HepG2 (cell line): ENCODE data around the gene RASGRF1. TPM values are rescaled to one million over a fixed set of nuclear protein-coding genes. Genes with fewer than 3 reads are reported as not detected.

Experiments
- BCL6 ChIP-seq: IDR thresholded peaks from 2 replicates; pipeline ENCODE4 v1.6.1; 2016; ENCODE audit warnings: missing genetic modification reagents, missing compliant biosample characterization
- BHLHE40 ChIP-seq: IDR thresholded peaks from 2 replicates; pipeline ENCODE4 v1.6.1; 2011; ENCODE audit warnings: low read length, improper control_type of control experiment
- ETS1 ChIP-seq: sonication (generic); formaldehyde crosslinking; IDR thresholded peaks from 2 replicates; pipeline ENCODE4 v1.4.0; 2020; ENCODE audit warnings: missing genetic modification reagents
- JUNB ChIP-seq: sonication (generic); formaldehyde crosslinking; IDR thresholded peaks from 2 replicates; pipeline ENCODE4 v1.8.0; 2022; ENCODE audit warnings: missing genetic modification reagents, mild to moderate bottlenecking, borderline replicate concordance
- TEF ChIP-seq: sonication (generic); formaldehyde crosslinking; IDR thresholded peaks from 2 replicates; pipeline ENCODE4 v1.5.0; 2020; ENCODE audit warnings: missing genetic modification reagents
- ZNF382 ChIP-seq: sonication (generic); formaldehyde crosslinking; IDR thresholded peaks from 2 replicates; pipeline ENCODE4 v1.5.0; 2020; ENCODE audit warnings: missing genetic modification reagents, mild to moderate bottlenecking, borderline replicate concordance
- ZNF383 ChIP-seq: sonication (generic); formaldehyde crosslinking; IDR thresholded peaks from 2 replicates; pipeline ENCODE4 v1.4.0; 2020; ENCODE audit warnings: missing genetic modification reagents, mild to moderate bottlenecking, borderline replicate concordance
- ZNF431 ChIP-seq: sonication (generic); formaldehyde crosslinking; IDR thresholded peaks from 2 replicates; pipeline ENCODE4 v1.9.0; 2022; ENCODE audit warnings: missing genetic modification reagents, low read depth, mild to moderate bottlenecking, borderline replicate concordance
- ZNF441 ChIP-seq: sonication (generic); formaldehyde crosslinking; IDR thresholded peaks from 2 replicates; pipeline ENCODE4 v1.7.0; 2021; ENCODE audit warnings: missing genetic modification reagents, borderline replicate concordance
- ZNF510 ChIP-seq: sonication (generic); formaldehyde crosslinking; IDR thresholded peaks from 2 replicates; pipeline ENCODE4 v1.4.0; 2020; ENCODE audit warnings: low read depth, mild to moderate bottlenecking, missing genetic modification reagents
- ZNF512B ChIP-seq: sonication (generic); formaldehyde crosslinking; IDR thresholded peaks from 2 replicates; pipeline ENCODE4 v1.5.1; 2020; ENCODE audit warnings: missing genetic modification reagents, mild to moderate bottlenecking, borderline replicate concordance
- ZNF558 ChIP-seq: sonication (generic); formaldehyde crosslinking; IDR thresholded peaks from 2 replicates; pipeline ENCODE4 v1.9.0; 2022; ENCODE audit warnings: mild to moderate bottlenecking, missing genetic modification reagents, borderline replicate concordance
- ZNF652 ChIP-seq: IDR thresholded peaks from 2 replicates; pipeline ENCODE4 v1.6.1; 2016; ENCODE audit warnings: low read depth, borderline replicate concordance
- ZNF83 ChIP-seq: sonication (generic); formaldehyde crosslinking; IDR thresholded peaks from 2 replicates; pipeline ENCODE4 v1.4.0; 2020; ENCODE audit warnings: missing genetic modification reagents, mild to moderate bottlenecking, borderline replicate concordance
- polyA plus RNA-seq, 8 experiments: library from polyadenylated mRNA; depleted of rRNA in 3 of 8; stranded (reverse) in 7 of 8; unstranded in 1 of 8; fragments of >200 nt; fragmentation: Illumina TruSeq in 4 of 8; extraction: Trizol in 4 of 8; gene quantifications; 2 replicates each; pipeline versions ENCODE4 v1.2.1 to v1.2.3, GENCODE V29; 2011 to 2016; ENCODE audit warnings: low read depth in 4 of 8, missing spikeins in 1 of 8, mixed read lengths in 1 of 8; ENCODE audit not compliant: insufficient read depth in 1 of 8
- total RNA-seq, 5 experiments: library from RNA; depleted of rRNA; stranded (reverse); fragments of >200 nt; fragmentation: Illumina TruSeq; extraction: Trizol; gene quantifications; 2 replicates each; pipeline ENCODE4 v1.2.3, GENCODE V29; 2016; ENCODE audit warnings: low read depth in 1 of 5
- TF ChIP-seq, protein P1 (sequence below): sonication (generic); formaldehyde crosslinking; IDR thresholded peaks from 2 replicates; pipeline ENCODE4 v1.4.0; 2020; ENCODE audit warnings: missing genetic modification reagents
- TF ChIP-seq, protein P2 (sequence below): sonication (generic); formaldehyde crosslinking; IDR thresholded peaks from 2 replicates; pipeline ENCODE4 v1.4.0; 2020; ENCODE audit warnings: low read depth, mild to moderate bottlenecking, missing genetic modification reagents
- TF ChIP-seq, protein P3 (sequence below): conservative IDR thresholded peaks from 2 replicates; pipeline ENCODE4 v1.6.1; 2018; ENCODE audit warnings: missing genetic modification reagents

The RASGRF1 gene
- total and polyA plus RNA-seq, 2 of the 13 experiments (the other 11 are each of a cell fraction or from before 2014, with no cell fraction given), result 0.55 to 3.0 TPM

- TF ChIP-seq, protein P1, sequence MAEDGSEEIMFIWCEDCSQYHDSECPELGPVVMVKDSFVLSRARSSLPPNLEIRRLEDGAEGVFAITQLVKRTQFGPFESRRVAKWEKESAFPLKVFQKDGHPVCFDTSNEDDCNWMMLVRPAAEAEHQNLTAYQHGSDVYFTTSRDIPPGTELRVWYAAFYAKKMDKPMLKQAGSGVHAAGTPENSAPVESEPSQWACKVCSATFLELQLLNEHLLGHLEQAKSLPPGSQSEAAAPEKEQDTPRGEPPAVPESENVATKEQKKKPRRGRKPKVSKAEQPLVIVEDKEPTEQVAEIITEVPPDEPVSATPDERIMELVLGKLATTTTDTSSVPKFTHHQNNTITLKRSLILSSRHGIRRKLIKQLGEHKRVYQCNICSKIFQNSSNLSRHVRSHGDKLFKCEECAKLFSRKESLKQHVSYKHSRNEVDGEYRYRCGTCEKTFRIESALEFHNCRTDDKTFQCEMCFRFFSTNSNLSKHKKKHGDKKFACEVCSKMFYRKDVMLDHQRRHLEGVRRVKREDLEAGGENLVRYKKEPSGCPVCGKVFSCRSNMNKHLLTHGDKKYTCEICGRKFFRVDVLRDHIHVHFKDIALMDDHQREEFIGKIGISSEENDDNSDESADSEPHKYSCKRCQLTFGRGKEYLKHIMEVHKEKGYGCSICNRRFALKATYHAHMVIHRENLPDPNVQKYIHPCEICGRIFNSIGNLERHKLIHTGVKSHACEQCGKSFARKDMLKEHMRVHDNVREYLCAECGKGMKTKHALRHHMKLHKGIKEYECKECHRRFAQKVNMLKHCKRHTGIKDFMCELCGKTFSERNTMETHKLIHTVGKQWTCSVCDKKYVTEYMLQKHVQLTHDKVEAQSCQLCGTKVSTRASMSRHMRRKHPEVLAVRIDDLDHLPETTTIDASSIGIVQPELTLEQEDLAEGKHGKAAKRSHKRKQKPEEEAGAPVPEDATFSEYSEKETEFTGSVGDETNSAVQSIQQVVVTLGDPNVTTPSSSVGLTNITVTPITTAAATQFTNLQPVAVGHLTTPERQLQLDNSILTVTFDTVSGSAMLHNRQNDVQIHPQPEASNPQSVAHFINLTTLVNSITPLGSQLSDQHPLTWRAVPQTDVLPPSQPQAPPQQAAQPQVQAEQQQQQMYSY, result peak; percentile 53; the same call in 1 of the 2 replicates
- TF ChIP-seq ZNF383 (CRISPR knock-in tag) (no peak), ETS1 (CRISPR knock-in tag) (no peak), ZNF441 (CRISPR knock-in tag) (peak; percentile 80), ZNF558 (peak; percentile 85; the same call in 1 of the 2 replicates), ZNF431 (CRISPR knock-in tag) (peak; percentile 78; the same call in 1 of the 2 replicates), BHLHE40 (peak; percentile 56), ZNF652 (CRISPR knock-in tag) (peak; percentile 40; the same call in 1 of the 2 replicates), BCL6 (CRISPR knock-in tag) (peak; percentile 92), ZNF512B (CRISPR knock-in tag) (no peak), ZNF510 (CRISPR knock-in tag) (no peak), TEF (CRISPR knock-in tag) (peak; percentile 42; the same call in 1 of the 2 replicates), JUNB (CRISPR knock-in tag) (no peak), ZNF382 (no peak), ZNF83 (CRISPR knock-in tag) (no peak)
- TF ChIP-seq, protein P2, sequence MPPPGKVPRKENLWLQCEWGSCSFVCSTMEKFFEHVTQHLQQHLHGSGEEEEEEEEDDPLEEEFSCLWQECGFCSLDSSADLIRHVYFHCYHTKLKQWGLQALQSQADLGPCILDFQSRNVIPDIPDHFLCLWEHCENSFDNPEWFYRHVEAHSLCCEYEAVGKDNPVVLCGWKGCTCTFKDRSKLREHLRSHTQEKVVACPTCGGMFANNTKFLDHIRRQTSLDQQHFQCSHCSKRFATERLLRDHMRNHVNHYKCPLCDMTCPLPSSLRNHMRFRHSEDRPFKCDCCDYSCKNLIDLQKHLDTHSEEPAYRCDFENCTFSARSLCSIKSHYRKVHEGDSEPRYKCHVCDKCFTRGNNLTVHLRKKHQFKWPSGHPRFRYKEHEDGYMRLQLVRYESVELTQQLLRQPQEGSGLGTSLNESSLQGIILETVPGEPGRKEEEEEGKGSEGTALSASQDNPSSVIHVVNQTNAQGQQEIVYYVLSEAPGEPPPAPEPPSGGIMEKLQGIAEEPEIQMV, result peak; percentile 75
- TF ChIP-seq, protein P3, sequence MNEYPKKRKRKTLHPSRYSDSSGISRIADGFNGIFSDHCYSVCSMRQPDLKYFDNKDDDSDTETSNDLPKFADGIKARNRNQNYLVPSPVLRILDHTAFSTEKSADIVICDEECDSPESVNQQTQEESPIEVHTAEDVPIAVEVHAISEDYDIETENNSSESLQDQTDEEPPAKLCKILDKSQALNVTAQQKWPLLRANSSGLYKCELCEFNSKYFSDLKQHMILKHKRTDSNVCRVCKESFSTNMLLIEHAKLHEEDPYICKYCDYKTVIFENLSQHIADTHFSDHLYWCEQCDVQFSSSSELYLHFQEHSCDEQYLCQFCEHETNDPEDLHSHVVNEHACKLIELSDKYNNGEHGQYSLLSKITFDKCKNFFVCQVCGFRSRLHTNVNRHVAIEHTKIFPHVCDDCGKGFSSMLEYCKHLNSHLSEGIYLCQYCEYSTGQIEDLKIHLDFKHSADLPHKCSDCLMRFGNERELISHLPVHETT, result peak; percentile 55
Measured at GRCh38 chr15:78993931-78994530, 96.5 kb downstream of the RASGRF1 start (continued).
